AG10803 (cell line): ENCODE measurements around the gene ANKRD44.

ENCODE experiments used
- DNase-seq: peaks from one replicate; pipeline ENCODE4 v3.0.0; 2010; ENCODE audit warnings: low read depth
- H3K4me3 ChIP-seq: 2 replicates; pipeline ENCODE4 v1.5.1; 2011; ENCODE audit warnings: mild to moderate bottlenecking, low read length, control low read depth
- CTCF ChIP-seq: conservative IDR thresholded peaks from 2 replicates; pipeline ENCODE4 v1.5.1; 2011; ENCODE audit warnings: mild to moderate bottlenecking, low read length, control low read depth, inconsistent platforms

Gene ANKRD44

GRCh38 chr2:197122821-197123220 is 187.8 kb downstream of the ANKRD44 start:
- DNase-seq: no peak
- no peak for TF ChIP-seq CTCF
- no peak overlapping the region for H3K4me3 ChIP-seq

- no peak for DNase-seq
- no peak for TF ChIP-seq CTCF
- no peak overlapping the region for H3K4me3 ChIP-seq
Measured at GRCh38 chr2:197121756-197122385, 188.7 kb downstream of the ANKRD44 start.

GRCh38 chr2:197121255-197121654 is 189.3 kb downstream of the ANKRD44 start:
- no peak for TF ChIP-seq CTCF
- no peak overlapping the region for H3K4me3 ChIP-seq
- DNase-seq: no peak

- no peak for TF ChIP-seq CTCF
- DNase-seq: no peak
- H3K4me3 ChIP-seq: no peak overlapping the region
Measured at GRCh38 chr2:197116306-197116879, 194.2 kb downstream of the ANKRD44 start.

- no peak for TF ChIP-seq CTCF
- DNase-seq: no peak
Measured at GRCh38 chr2:197115325-197115724, 195.3 kb downstream of the ANKRD44 start.

GRCh38 chr2:197113275-197113711 is 197.3 kb downstream of the ANKRD44 start:
- peak; percentile 64 for TF ChIP-seq CTCF
- peak; percentile 42 for DNase-seq
- H3K4me3 ChIP-seq: no peak overlapping the region

More at GRCh38 chr2:197115325-197115724, 195.3 kb downstream of the ANKRD44 start:
- H3K4me3 ChIP-seq: no peak overlapping the region

GRCh38 chr2:197109326-197109725 is 201.3 kb downstream of the ANKRD44 start:
- no peak for TF ChIP-seq CTCF
- H3K4me3 ChIP-seq: no peak overlapping the region
- DNase-seq: no peak
